Right lobe of liver (tissue), 6 donors: ENCODE measurements around the gene PRELID2. TPM values are rescaled to one million over a fixed set of nuclear protein-coding genes. Genes with fewer than 3 reads are reported as not detected.

ENCODE experiments used
- ATAC-seq, 4 donors: fragments of 200-7000 bp; cut with Tn5 transposase; one replicate each; pipeline ENCODE4 v1.9.1; 2020; ENCODE audit warnings: mild to moderate bottlenecking in 4 of 4, moderate library complexity in 4 of 4
- DNase-seq, 3 donors: peaks; one replicate each; pipeline ENCODE4 v3.0.0-alpha.2; 2020
- H3K27ac ChIP-seq, 3 donors: fragments of 200-600 bp; one replicate each; pipeline ENCODE4 v1.8.0; 2022
- H3K27me3 ChIP-seq, 2 donors: fragments of 200-600 bp; one replicate each; pipeline ENCODE4 v1.8.0; 2022
- H3K36me3 ChIP-seq, 4 donors: fragments of 200-600 bp; sonication (generic) in 1 of 4; one replicate each; pipeline versions ENCODE4 v1.5.1 to v1.8.0; 2017 to 2022; ENCODE audit warnings: control low read depth in 1 of 4
- H3K4me1 ChIP-seq, 4 donors: fragments of 200-600 bp; sonication (generic) in 1 of 4; one replicate each; pipeline versions ENCODE4 v1.5.1 to v1.8.0; 2017 to 2022; ENCODE audit warnings: control low read depth in 1 of 4
- H3K4me3 ChIP-seq, 3 donors: fragments of 200-600 bp; one replicate each; pipeline ENCODE4 v1.8.0; 2022
- H3K9me3 ChIP-seq, 4 donors: fragments of 200-600 bp; sonication (generic) in 1 of 4; one replicate each; pipeline versions ENCODE4 v1.5.1 to v1.8.0; 2017 to 2022; ENCODE audit warnings: control low read depth in 1 of 4
- CTCF ChIP-seq, 4 donors: fragments of 200-600 bp in 3 of 4; fragments of 450-650 bp in 1 of 4; IDR thresholded peaks; one replicate each; pipeline versions ENCODE4 v1.5.1 to v1.8.0; 2016 to 2022; ENCODE audit warnings: antibody characterized with exemption in 4 of 4, mild to moderate bottlenecking in 2 of 4
- POLR2A ChIP-seq: fragments of 450-650 bp; IDR thresholded peaks from one replicate; pipeline ENCODE4 v1.6.1; 2017; ENCODE audit warnings: antibody characterized with exemption, mild to moderate bottlenecking
- WGBS: methylation state at CpG from one replicate; pipeline ENCODE4 v1.1.6; 2018; ENCODE audit warnings: low coverage, low lambda C conversion rate; ENCODE audit not compliant: insufficient coverage; ENCODE audit errors: missing lambda C conversion rate; 5-methylcytosine and 5-hydroxymethylcytosine counted together
- intact Hi-C, 2 donors: fragments of 100-400 bp; cut with DNase I; formaldehyde crosslinking; loops; one replicate each; pipeline versions ENCODE4 v1.11.2 to v1.14.1; 2022
- total RNA-seq, 6 experiments: library from RNA; depleted of rRNA in 2 of 6; stranded (reverse); fragments of >200 nt in 2 of 6; fragmentation: NEBNext Ultra II Directional in 3 of 6; extraction: Animal tissue kit (Norgen Biotek cat#: 25700) in 3 of 6; gene quantifications; one replicate each; pipeline versions ENCODE4 v1.1.0 to v1.2.4, GENCODE V29; 2016 to 2023
- donor health status: DM: no; HTN: yes; CAD: no.
- donor health status: DM: no; HTN: no; CAD: no.
- donor health status: DM: no; HTN: no; CAD: no.
- donor health status: DM: no; HTN: yes; CAD: no.
- donor health status: DM: no; HTN: yes; CAD: no.

The PRELID2 gene
- total RNA-seq, 6 experiments from 2014 or later: 2.6 to 9.3 (median 4.1) TPM

DNA sequence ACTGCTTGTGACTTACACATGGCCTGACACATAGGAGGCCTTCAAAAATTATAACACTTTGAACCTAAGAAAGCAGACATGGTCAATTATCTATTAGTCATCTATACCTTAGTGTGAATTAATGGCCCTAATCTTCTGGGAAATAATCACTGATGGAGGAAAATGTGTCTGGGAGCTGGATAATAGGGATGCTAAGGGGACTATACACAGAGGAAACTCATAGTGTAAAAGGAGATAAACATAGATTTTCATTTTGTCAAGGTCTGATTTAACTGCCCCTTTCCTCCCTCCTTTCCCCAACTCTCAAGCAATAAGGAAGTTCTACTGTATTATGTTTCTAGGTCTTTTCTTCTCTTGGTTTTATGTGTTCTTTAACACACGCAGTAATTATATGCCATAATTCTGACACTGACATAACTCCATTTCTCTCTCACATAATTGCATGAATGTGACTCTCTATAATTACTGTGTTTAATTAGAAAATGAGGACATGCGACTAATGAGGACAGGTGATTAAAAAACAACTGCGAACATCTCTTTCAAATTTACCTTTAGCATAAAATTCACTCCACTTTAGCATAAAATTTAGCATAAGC lies 18.7 kb upstream of the PRELID2 start:
- H3K27ac ChIP-seq: no peak overlapping the region
- TF ChIP-seq CTCF (IDR thresholded peaks at IDR 0.05) (no peak), POLR2A (no peak)
- no peak for ATAC-seq
- no peak for DNase-seq
- no peaks in the 10 kb centered on the region for H3K9me3 ChIP-seq
- H3K4me3 ChIP-seq: no peak overlapping the region
- intact Hi-C loops: no loop called here
- H3K27me3 ChIP-seq: no peaks in the 10 kb centered on the region
- WGBS: 92% methylated on average over 3 of the region's 3 CpGs
- H3K4me1 ChIP-seq: no peaks in the 10 kb centered on the region
- no peaks in the 10 kb centered on the region for H3K36me3 ChIP-seq

GRCh38 chr5:145852990-145853389 lies 17.8 kb upstream of the PRELID2 start:
- H3K4me3 ChIP-seq: no peak overlapping the region
- H3K9me3 ChIP-seq: no peaks in the 10 kb centered on the region
- H3K27ac ChIP-seq: no peak overlapping the region
- intact Hi-C loops: no loop called here
- H3K4me1 ChIP-seq: no peaks in the 10 kb centered on the region
- H3K27me3 ChIP-seq: no peaks in the 10 kb centered on the region
- no peaks in the 10 kb centered on the region for H3K36me3 ChIP-seq
- no peak for DNase-seq
- ATAC-seq: no peak
- WGBS: 72% methylated on average over 3 of the region's 3 CpGs
- TF ChIP-seq POLR2A: no peak
- TF ChIP-seq CTCF (IDR thresholded peaks at IDR 0.05): no peak

DNA sequence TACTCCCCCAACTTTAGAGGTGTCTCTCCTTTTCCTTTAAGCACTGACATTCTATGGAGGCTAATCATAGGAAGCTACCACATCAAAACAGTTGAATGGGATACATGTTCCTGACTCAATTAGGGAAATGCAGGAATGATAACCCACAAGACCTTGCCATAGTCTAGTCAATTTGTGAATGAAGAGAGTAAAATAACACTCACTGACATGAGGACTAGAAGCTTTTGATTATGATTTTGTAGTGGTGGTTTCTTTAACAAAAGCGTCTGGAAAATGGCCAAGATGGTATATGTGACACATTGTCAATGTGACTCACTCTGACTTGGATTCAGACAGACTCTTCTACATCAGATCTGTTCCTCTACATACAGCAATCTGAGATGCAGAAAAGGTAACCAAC lies 13.7 kb upstream of the PRELID2 start:
- H3K27ac ChIP-seq: no peak overlapping the region
- no peaks in the 10 kb centered on the region for H3K36me3 ChIP-seq
- H3K9me3 ChIP-seq: no peaks in the 10 kb centered on the region
- WGBS: 67% methylated on average over 1 of the region's 1 CpG
- no peak for ATAC-seq
- no peak for DNase-seq
- intact Hi-C loops: no loop called here
- H3K4me3 ChIP-seq: no peak overlapping the region
- TF ChIP-seq POLR2A (no peak), CTCF (IDR thresholded peaks at IDR 0.05) (no peak)
- no peaks in the 10 kb centered on the region for H3K27me3 ChIP-seq
- no peaks in the 10 kb centered on the region for H3K4me1 ChIP-seq

- 86% methylated on average over 5 of the region's 6 CpGs for WGBS
- Histone ChIP-seq H3K36me3 (no peaks in the 10 kb centered on the region), H3K9me3 (no peaks in the 10 kb centered on the region), H3K4me1 (no peaks in the 10 kb centered on the region), H3K27me3 (no peaks in the 10 kb centered on the region), H3K4me3 (no peak overlapping the region), H3K27ac (no peak overlapping the region)
- no peak for TF ChIP-seq CTCF (IDR thresholded peaks at IDR 0.05)
- no peak for TF ChIP-seq POLR2A
- intact Hi-C loops: no loop called here
- DNase-seq (no peak), ATAC-seq (no peak)
Observed at GRCh38 chr5:145847499-145848497, 12.7 kb upstream of the PRELID2 start.
